Hematopoietic multipotent progenitor cell treated with erythropoietin and hydrocortisone succinate and interleukin-3 and kit ligand, for 4 days (in vitro differentiated cells): ENCODE results near the gene CEACAM5.

Experiments
- DNase-seq: peaks from one replicate; pipeline ENCODE4 v3.0.0-alpha.2; 2015

The CEACAM5 gene

DNA sequence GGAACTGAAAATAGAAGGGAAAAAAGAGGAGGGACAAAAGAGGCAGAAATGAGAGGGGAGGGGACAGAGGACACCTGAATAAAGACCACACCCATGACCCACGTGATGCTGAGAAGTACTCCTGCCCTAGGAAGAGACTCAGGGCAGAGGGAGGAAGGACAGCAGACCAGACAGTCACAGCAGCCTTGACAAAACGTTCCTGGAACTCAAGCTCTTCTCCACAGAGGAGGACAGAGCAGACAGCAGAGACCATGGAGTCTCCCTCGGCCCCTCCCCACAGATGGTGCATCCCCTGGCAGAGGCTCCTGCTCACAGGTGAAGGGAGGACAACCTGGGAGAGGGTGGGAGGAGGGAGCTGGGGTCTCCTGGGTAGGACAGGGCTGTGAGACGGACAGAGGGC is at the start of gene CEACAM5:
Gene CEACAM5 (plus strand): TSS at position 146 of the 400 bp plus-strand sequence. CDS start 106 bp downstream, at position 252.
- DNase-seq, result no peak

DNA sequence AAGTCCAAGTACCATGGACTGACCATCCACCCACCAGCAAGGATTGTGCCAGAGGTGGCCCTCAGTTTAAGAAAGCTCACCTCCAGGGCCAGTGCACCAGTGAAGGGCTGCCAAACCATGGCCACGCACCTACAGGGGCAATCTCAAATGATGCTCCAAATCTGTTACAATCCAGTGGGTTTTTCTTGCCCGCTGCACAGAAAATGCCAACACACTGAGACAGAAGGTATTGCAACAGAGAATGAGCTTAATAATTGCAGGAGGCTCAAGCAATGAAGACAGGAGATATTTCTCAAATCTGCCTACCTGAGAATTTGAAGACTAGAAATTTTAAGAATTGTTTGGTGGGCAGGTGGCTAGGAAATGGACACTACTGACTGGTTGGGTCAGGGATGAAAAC is 42.4 kb upstream of the CEACAM5 start:
- no peak for DNase-seq

DNA sequence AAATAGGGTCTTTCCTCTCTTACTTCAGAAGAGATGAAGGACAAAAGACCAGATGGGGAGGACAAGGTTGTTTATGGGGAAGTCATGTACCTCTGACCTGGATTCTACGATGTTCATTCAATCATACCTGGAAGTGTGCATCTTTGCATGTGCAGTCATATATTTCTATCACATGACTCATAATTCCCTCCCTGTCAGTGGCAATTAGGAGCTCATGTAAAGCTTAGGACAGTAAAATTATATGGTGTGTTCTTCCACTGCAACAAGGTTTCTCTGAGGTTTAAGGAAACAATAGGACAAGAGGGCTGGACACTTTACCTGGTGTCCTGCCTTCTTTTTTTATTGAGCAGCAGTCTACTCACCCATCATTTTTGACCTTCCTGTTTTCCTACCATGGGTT is 40.1 kb upstream of the CEACAM5 start:
- no peak for DNase-seq

DNA sequence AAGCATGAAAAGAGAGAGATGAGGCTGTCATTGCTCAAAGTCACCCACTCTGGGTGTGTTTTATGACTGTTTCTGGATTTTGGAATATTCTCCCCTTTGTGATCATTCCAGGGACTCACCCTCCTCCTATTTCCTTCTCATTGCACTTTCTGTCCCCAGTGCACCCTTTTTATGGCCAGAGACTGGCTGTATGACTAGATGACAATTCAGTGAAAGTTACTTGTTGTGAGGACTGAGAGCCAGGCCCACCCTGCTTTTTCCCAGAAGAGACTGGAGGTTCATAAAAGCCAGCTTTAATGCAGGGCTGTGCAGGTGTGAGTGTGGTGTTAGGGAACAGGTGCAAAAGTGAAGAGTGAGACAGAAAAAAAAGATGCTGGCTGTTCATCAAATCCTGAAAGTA is 37.7 kb upstream of the CEACAM5 start:
- DNase-seq, result no peak

DNA sequence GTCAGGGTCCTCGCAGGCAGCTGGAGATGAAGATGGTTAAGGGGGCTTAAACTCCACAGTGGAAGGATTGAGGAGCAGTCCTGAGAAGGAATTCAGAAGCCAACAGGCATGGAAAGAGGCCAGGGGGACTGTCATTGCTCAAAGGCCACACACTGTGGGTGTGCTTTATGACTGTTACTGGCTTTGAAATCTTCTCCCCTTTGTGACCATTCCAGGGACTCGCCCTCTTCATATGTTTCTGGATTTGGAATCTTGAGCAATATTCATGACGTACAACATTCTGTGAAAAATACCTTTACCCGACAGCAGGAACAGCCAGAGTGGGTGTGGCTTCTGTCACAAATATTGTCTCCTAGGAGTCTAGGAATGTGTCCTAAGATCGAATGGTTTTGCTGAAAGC is 36.9 kb upstream of the CEACAM5 start:
- DNase-seq, result no peak

DNA sequence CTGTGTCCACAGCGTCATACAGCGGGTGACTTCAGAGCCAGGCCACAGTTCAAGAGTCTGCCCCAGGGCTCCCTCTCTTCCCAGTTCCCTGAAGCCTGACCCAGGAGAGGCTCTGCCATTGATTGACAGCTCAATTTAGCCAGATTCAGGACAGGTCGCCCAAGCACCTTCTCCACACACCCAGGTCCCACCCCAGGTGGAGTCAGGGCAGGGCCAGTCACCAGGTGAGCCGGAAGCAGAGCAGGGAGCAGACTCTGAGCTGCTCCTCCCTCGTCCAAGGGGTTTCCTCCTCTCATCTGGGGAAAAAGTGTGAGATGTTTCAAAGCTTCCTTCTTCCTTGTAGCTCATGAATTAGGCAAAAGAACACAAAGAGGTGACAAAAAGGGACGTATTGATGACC is 26.0 kb upstream of the CEACAM5 start:
- DNase-seq, result no peak

DNA sequence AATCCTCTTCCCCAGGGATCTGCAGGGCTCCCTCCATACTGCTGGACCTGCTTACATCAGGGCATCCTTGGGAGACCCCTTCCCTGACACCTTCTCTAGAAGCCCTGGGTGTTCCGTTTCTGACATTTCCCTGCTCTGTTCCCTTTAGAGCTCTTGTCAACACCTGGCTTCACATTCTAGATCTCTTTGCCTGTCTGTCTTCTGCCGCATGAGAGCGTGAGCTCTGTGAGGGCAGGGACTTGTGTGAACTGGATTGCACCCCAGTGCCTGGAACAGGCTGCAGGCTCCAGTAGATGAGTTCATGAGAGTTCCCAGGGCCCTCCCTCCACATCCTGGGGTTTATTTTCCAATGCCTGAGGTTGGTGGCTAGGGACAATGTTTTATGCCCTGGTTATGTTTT is 21.0 kb upstream of the CEACAM5 start:
- no peak for DNase-seq

DNA sequence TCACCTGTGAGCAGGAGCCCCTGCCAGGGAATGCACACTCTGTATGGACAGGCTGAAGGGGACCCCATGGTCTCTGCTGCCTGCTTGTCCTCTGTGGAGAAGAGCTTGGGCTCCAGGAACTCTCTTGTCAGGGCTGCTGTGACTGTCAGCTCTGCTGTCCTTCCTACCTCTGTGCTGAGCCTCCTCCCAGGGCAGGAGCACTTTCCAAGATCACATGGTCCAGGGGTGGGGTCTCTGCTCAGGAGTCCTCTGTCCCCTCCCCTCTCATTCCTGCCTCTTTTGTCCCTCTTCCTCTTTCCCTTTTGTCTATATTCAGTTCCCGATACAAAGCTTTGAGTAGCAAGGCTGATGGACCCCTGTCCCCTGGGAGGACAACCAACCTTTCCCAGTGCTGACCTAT is 20.3 kb upstream of the CEACAM5 start, which contains the start of gene CEACAM7:
Gene CEACAM7 (minus strand): TSS at position 173 of the 400 bp plus-strand sequence. CDS start 105 bp downstream, at position 68.
- DNase-seq, result no peak

DNA sequence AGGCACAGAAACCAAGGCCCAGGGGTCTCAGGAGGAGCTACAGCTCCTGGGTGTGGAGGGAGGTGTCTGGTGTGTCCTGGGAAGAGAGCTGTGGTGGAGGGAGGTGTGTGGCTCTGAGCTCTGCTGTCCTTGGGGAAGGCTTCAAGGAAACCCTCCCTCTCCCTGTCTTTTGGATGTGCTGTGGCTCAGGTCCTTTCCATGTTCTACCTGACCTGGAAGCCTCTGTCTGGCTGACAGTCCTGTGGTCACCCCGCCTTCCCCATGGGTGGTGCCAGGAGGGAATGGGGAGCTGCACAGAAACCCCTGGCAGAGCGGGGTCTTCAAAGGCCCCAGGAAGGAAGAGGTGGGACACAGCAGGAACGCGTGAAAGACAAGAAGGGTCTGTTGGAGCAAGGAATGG is 19.7 kb upstream of the CEACAM5 start:
- DNase-seq, result no peak

DNA sequence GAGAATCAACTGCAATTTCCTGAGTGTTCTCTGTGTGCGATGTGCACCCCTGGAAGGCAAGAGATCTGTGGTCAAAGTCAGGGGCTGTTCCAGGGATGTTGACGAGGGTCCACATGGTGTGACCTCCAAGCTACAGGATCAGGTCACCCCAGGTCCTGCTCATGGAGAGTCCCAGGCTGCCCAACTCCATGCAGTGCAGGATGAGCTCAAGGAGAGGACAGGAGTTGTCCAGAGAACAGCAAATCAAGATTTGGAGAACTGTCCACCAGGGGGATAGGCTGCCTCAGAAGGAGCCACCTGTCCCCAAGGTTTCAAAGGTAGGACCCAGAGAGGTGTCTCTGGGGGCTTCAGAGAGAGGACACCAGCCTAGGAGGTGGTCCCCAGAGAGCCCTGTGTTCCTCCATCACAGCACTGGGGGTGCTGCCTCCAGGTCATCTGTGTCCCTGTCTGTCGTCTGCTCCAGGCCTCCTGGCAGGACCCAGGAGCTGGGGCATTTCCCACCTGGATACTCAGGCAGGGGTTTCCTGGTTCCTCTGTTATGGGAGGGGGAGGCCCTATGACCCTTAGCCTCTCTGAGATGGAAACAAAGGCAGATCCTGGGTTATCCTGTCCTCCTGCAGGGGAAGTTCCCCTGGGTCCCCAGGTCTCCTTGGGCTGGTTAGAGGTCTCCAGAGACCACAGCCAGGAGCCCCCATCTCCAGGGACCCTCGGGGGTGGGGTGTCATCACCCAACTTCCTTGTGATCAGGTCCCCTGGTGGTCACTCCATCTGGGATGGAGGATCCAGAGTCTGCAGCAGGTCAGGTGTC is 18.2 kb upstream of the CEACAM5 start:
- no peak for DNase-seq

DNA sequence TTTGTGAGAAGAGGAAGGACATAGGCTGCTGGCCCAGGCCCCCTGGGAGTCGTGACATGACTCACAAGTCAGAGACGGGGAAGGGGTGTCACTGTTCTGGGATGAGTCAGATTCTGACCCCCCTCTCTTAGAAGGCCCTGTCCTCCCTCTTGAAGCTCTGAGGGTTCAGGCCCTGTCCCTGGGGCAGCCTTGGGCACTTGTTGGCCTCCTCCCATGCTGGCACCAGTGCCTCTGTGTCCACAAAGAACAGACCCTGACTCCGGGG is 17.7 kb upstream of the CEACAM5 start:
- no peak for DNase-seq

DNA sequence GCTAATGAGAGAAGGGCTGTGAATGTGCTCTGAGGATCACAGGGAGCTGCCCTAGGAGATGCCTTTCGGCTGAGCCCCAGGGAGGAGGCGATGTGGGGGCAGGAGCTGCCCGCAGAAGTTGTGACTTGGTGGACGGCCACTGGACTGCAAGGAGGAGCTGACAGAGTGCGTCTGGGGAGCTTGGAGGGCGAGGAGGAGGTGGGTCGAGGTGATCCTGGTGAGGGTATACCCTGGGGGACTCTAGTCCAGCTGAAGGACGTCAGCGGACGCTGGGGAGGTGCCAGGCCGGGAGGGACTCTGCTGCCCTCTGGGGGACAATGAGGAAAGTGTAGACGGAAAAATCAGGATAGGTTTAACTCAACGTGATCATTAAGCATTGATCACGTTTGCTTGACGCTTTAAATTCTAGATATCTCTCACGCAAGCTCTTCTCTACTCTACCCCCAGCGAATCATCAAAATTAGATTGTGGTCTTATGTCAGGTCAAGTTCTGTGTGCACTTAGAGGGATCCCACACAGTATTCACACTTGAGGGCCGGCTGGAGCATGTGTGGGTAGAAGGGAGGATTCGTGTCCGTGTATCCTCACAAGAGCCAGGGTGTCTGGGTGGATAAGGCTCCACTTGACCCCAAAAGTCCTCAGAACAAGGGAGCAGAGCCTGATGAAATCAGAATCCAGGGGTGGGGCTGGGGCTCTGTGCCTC is 17.0 kb upstream of the CEACAM5 start:
- DNase-seq, result peak; percentile 44

DNA sequence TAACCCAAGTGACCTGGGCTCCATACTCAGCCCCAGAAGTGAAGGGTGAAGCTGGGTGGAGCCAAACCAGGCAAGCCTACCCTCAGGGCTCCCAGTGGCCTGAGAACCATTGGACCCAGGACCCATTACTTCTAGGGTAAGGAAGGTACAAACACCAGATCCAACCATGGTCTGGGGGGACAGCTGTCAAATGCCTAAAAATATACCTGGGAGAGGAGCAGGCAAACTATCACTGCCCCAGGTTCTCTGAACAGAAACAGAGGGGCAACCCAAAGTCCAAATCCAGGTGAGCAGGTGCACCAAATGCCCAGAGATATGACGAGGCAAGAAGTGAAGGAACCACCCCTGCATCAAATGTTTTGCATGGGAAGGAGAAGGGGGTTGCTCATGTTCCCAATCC is 14.2 kb upstream of the CEACAM5 start:
- DNase-seq, result no peak

DNA sequence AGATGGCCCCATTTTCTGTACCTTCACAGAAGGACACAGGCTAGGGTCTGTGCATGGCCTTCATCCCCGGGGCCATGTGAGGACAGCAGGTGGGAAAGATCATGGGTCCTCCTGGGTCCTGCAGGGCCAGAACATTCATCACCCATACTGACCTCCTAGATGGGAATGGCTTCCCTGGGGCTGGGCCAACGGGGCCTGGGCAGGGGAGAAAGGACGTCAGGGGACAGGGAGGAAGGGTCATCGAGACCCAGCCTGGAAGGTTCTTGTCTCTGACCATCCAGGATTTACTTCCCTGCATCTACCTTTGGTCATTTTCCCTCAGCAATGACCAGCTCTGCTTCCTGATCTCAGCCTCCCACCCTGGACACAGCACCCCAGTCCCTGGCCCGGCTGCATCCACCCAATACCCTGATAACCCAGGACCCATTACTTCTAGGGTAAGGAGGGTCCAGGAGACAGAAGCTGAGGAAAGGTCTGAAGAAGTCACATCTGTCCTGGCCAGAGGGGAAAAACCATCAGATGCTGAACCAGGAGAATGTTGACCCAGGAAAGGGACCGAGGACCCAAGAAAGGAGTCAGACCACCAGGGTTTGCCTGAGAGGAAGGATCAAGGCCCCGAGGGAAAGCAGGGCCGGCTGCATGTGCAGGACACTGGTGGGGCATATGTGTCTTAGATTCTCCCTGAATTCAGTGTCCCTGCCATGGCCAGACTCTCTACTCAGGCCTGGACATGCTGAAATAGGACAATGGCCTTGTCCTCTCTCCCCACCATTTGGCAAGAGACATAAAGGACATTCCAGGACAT is 13.4 kb upstream of the CEACAM5 start:
- no peak for DNase-seq

DNA sequence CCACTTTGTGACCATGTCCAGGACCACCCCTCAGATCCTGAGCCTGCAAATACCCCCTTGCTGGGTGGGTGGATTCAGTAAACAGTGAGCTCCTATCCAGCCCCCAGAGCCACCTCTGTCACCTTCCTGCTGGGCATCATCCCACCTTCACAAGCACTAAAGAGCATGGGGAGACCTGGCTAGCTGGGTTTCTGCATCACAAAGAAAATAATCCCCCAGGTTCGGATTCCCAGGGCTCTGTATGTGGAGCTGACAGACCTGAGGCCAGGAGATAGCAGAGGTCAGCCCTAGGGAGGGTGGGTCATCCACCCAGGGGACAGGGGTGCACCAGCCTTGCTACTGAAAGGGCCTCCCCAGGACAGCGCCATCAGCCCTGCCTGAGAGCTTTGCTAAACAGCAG is 12.7 kb upstream of the CEACAM5 start:
- no peak for DNase-seq

DNA sequence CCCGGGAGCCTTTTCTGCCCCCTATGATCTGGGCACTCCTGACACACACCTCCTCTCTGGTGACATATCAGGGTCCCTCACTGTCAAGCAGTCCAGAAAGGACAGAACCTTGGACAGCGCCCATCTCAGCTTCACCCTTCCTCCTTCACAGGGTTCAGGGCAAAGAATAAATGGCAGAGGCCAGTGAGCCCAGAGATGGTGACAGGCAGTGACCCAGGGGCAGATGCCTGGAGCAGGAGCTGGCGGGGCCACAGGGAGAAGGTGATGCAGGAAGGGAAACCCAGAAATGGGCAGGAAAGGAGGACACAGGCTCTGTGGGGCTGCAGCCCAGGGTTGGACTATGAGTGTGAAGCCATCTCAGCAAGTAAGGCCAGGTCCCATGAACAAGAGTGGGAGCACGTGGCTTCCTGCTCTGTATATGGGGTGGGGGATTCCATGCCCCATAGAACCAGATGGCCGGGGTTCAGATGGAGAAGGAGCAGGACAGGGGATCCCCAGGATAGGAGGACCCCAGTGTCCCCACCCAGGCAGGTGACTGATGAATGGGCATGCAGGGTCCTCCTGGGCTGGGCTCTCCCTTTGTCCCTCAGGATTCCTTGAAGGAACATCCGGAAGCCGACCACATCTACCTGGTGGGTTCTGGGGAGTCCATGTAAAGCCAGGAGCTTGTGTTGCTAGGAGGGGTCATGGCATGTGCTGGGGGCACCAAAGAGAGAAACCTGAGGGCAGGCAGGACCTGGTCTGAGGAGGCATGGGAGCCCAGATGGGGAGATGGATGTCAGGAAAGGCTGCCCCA is 11.8 kb upstream of the CEACAM5 start:
- DNase-seq, result peak; percentile 69

DNA sequence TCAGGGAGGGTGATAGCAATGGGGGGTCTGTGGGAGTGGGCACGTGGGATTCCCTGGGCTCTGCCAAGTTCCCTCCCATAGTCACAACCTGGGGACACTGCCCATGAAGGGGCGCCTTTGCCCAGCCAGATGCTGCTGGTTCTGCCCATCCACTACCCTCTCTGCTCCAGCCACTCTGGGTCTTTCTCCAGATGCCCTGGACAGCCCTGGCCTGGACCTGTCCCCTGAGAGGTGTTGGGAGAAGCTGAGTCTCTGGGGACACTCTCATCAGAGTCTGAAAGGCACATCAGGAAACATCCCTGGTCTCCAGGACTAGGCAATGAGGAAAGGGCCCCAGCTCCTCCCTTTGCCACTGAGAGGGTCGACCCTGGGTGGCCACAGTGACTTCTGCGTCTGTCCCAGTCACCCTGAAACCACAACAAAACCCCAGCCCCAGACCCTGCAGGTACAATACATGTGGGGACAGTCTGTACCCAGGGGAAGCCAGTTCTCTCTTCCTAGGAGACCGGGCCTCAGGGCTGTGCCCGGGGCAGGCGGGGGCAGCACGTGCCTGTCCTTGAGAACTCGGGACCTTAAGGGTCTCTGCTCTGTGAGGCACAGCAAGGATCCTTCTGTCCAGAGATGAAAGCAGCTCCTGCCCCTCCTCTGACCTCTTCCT is 11.1 kb upstream of the CEACAM5 start:
- DNase-seq, result no peak

DNA sequence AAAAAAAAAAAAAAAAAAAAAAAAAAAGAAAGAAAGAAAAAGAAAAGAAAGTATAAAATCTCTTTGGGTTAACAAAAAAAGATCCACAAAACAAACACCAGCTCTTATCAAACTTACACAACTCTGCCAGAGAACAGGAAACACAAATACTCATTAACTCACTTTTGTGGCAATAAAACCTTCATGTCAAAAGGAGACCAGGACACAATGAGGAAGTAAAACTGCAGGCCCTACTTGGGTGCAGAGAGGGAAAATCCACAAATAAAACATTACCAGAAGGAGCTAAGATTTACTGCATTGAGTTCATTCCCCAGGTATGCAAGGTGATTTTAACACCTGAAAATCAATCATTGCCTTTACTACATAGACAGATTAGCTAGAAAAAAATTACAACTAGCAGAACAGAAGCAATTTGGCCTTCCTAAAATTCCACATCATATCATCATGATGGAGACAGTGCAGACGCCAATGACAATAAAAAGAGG is 9.6 kb upstream of the CEACAM5 start:
- peak; percentile 63 for DNase-seq

DNA sequence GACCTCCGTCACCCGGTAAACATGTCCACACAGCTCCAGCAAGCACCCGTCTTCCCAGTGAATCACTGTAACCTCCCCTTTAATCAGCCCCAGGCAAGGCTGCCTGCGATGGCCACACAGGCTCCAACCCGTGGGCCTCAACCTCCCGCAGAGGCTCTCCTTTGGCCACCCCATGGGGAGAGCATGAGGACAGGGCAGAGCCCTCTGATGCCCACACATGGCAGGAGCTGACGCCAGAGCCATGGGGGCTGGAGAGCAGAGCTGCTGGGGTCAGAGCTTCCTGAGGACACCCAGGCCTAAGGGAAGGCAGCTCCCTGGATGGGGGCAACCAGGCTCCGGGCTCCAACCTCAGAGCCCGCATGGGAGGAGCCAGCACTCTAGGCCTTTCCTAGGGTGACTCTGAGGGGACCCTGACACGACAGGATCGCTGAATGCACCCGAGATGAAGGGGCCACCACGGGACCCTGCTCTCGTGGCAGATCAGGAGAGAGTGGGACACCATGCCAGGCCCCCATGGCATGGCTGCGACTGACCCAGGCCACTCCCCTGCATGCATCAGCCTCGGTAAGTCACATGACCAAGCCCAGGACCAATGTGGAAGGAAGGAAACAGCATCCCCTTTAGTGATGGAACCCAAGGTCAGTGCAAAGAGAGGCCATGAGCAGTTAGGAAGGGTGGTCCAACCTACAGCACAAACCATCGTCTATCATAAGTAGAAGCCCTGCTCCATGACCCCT is 9.0 kb upstream of the CEACAM5 start:
- DNase-seq, result no peak

DNA sequence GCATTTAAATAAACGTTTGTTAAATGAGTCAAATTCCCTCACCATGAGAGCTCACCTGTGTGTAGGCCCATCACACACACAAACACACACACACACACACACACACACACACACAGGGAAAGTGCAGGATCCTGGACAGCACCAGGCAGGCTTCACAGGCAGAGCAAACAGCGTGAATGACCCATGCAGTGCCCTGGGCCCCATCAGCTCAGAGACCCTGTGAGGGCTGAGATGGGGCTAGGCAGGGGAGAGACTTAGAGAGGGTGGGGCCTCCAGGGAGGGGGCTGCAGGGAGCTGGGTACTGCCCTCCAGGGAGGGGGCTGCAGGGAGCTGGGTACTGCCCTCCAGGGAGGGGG is 8.5 kb upstream of the CEACAM5 start:
- DNase-seq, result no peak

DNA sequence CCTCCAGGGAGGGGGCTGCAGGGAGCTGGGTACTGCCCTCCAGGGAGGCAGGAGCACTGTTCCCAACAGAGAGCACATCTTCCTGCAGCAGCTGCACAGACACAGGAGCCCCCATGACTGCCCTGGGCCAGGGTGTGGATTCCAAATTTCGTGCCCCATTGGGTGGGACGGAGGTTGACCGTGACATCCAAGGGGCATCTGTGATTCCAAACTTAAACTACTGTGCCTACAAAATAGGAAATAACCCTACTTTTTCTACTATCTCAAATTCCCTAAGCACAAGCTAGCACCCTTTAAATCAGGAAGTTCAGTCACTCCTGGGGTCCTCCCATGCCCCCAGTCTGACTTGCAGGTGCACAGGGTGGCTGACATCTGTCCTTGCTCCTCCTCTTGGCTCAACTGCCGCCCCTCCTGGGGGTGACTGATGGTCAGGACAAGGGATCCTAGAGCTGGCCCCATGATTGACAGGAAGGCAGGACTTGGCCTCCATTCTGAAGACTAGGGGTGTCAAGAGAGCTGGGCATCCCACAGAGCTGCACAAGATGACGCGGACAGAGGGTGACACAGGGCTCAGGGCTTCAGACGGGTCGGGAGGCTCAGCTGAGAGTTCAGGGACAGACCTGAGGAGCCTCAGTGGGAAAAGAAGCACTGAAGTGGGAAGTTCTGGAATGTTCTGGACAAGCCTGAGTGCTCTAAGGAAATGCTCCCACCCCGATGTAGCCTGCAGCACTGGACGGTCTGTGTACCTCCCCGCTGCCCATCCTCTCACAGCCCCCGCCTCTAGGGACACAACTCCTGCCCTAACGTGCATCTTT is 7.8 kb upstream of the CEACAM5 start:
- DNase-seq, result no peak
